ENCODE results near the gene KRTAP10-3.

Gene KRTAP10-3

DNA sequence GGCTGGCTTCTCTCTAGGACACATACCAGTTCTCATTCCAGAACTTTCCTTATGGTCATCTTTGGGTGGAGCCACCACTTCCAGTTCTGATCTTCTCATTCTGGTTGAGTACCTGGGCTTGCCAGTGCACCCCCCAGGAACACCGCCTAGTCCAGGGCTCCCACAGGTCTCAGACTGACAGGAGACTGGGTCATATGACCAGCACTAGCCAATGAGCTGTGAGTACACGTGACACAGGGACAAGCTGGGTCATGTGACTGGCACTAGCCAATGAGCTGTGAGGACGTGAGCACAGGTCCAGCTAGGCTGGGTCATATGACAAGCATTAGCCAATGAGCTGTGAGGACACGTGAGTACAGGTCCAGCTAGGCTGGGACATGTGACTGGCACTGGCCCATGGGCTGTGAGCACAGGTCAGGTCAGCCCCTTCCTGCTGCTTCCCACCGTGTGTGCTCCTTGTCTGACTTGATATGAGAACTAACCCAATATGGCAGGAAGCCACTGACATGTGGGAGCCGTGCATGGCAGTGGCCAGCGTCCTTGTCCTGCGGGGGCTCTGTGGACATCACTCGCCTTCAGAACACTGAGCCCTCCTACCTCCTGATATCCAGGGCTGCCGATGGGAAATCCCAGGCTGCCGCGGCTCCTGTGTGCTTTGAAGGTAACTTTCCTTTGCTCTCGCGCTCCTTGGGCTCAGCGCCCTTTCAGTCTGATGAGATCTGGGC is 41.3 kb downstream of the KRTAP10-3 start:
- no peak overlapping the region for H3K9ac ChIP-seq (ENCODE audit: low read depth, low read length)
- no peak overlapping the region for H3K4me3 ChIP-seq (ENCODE audit: low read depth, low read length)

DNA sequence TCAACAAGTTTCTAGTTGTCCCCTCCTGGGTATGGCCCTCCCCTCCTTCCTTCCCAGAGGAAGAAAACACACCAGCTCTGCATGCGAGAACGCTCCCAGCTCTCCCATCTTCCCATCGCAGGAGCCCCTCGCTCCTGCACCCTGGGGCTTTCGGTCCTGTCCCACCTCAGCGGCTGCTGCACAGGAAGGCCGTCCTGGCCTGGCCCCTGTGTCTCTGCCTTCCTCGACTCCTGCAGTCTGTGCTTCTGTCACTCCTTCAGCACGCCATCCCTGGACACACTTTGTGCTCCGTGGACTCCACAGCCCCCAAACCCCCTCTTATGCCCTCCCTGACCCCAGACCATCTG is 41.8 kb downstream of the KRTAP10-3 start:
- Histone ChIP-seq H3K27me3 (ENCODE audit: control insufficient read depth, insufficient read depth, low read length) (no peaks in the 10 kb centered on the region), H3K9ac (ENCODE audit: low read depth, low read length) (no peak overlapping the region), H3K4me1 (ENCODE audit: control insufficient read depth, insufficient read depth, low read length) (no peaks in the 10 kb centered on the region), H3K27ac (ENCODE audit: low read depth, low read length) (no peak overlapping the region), H3K4me3 (ENCODE audit: low read depth, low read length) (no peak overlapping the region), H3K9me3 (ENCODE audit: control insufficient read depth, insufficient read depth, low read length) (no peaks in the 10 kb centered on the region), H3K36me3 (ENCODE audit: control insufficient read depth, insufficient read depth, low read length) (no peaks in the 10 kb centered on the region)

More for the DNA sequence above, 41.3 kb downstream of the KRTAP10-3 start:
- Histone ChIP-seq H3K27me3 (ENCODE audit: control insufficient read depth, insufficient read depth, low read length) (no peaks in the 10 kb centered on the region), H3K4me1 (ENCODE audit: control insufficient read depth, insufficient read depth, low read length) (no peaks in the 10 kb centered on the region), H3K9me3 (ENCODE audit: control insufficient read depth, insufficient read depth, low read length) (no peaks in the 10 kb centered on the region), H3K36me3 (ENCODE audit: control insufficient read depth, insufficient read depth, low read length) (no peaks in the 10 kb centered on the region), H3K27ac (ENCODE audit: low read depth, low read length) (no peak overlapping the region)

DNA sequence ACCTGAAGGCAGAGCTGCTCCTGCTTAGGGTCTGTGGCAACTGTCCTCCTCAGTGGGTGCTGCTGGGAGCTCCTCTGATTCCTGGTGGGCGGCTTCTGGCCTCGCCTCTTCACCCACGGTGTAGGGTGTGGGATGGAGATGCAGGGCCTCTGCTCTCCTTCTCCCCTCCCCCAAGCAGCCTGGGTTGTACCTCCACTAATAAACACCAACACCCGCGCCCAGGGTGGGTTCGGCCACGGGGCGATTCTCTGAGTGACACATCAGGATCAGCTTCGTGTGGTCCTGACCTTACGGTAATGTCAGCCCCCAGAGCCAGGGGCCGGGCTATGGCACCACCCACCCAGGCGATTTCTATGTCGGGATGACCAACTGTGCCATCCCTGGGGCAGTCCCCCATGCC is 42.3 kb downstream of the KRTAP10-3 start:
- H3K4me3 ChIP-seq (ENCODE audit: low read depth, low read length) = no peak overlapping the region
- H3K27ac ChIP-seq (ENCODE audit: low read depth, low read length) = no peak overlapping the region
- H3K4me1 ChIP-seq (ENCODE audit: control insufficient read depth, insufficient read depth, low read length) = no peaks in the 10 kb centered on the region
- H3K27me3 ChIP-seq (ENCODE audit: control insufficient read depth, insufficient read depth, low read length) = no peaks in the 10 kb centered on the region
- no peak overlapping the region for H3K9ac ChIP-seq (ENCODE audit: low read depth, low read length)
- no peaks in the 10 kb centered on the region for H3K36me3 ChIP-seq (ENCODE audit: control insufficient read depth, insufficient read depth, low read length)
- no peaks in the 10 kb centered on the region for H3K9me3 ChIP-seq (ENCODE audit: control insufficient read depth, insufficient read depth, low read length)

DNA sequence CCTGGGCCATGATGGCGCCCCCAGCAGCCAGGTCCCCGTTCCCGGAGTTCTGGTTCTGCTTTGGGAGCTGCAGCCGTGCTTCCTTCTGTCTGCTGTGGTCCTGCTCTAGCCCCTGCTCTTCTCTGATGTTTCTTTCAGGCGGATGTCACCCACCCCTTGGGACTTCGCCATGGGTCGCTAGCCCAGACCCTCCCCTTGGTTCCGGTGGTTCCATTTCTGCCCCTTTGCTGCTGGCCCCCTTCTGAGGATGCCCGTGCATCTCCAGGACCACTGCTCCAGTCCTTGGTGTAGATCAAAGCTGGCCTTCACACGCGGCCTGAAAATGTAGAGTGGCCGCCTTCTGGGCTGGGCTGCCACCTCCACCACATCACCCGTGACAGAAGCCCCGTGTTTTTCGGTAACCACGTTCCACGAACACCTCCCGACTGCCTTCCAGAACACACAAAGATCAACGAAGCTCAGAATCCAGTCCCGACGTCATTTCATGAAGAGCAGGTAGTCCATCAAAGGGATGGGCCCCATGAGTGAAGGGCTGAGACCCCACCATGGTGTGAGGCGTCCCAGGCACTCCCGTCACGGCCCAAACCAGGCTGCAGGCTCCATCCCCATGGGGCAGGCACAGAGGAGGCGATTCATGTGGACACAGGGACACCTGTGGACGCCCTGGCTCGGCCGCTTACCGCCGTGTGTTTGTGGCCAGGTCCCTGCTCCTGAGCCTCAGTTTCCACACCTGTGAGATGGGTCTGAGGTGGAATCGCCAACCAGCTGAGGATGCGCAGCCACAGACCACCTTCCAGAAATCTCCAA is 43.0 kb downstream of the KRTAP10-3 start:
- Histone ChIP-seq H3K9me3 (ENCODE audit: control insufficient read depth, insufficient read depth, low read length) (no peaks in the 10 kb centered on the region), H3K36me3 (ENCODE audit: control insufficient read depth, insufficient read depth, low read length) (no peaks in the 10 kb centered on the region), H3K4me1 (ENCODE audit: control insufficient read depth, insufficient read depth, low read length) (no peaks in the 10 kb centered on the region)

DNA sequence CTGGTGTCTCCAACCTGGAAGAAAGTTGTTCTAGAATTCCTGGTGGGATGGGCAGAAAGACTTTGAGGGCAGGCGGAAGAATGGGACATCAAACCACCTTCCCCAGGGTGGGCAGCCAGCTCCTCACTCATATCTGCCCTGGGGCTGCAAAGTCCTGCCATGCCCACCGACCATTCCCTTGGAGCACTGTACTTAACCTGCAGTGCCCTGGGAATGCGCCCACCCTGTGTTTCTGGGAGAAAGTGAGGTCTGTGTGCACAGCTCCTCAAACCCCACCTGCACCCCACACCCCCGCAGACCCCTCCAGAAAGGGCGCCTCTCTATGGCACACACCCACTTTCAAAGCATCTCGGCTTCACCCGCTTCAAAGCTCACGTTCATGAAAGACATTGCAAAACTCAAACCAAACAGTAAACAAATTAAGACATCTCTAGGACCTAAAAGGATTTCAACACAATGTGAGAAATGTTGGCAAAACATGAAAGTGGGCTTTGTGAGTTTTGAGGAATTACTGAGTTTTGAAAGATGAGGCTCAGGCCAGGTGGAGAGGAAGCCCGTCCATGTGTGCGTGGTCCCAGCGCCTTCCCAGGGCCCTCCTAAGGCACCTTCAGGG is 43.7 kb downstream of the KRTAP10-3 start:
- Histone ChIP-seq H3K4me1 (ENCODE audit: control insufficient read depth, insufficient read depth, low read length) (no peaks in the 10 kb centered on the region), H3K4me3 (ENCODE audit: low read depth, low read length) (no peak overlapping the region), H3K9me3 (ENCODE audit: control insufficient read depth, insufficient read depth, low read length) (no peaks in the 10 kb centered on the region), H3K27ac (ENCODE audit: low read depth, low read length) (no peak overlapping the region), H3K27me3 (ENCODE audit: control insufficient read depth, insufficient read depth, low read length) (no peaks in the 10 kb centered on the region), H3K36me3 (ENCODE audit: control insufficient read depth, insufficient read depth, low read length) (no peaks in the 10 kb centered on the region), H3K9ac (ENCODE audit: low read depth, low read length) (no peak overlapping the region)

More for the DNA sequence above, 43.0 kb downstream of the KRTAP10-3 start:
- Histone ChIP-seq H3K4me3 (ENCODE audit: low read depth, low read length) (no peak overlapping the region), H3K27me3 (ENCODE audit: control insufficient read depth, insufficient read depth, low read length) (no peaks in the 10 kb centered on the region), H3K27ac (ENCODE audit: low read depth, low read length) (no peak overlapping the region), H3K9ac (ENCODE audit: low read depth, low read length) (no peak overlapping the region)

DNA sequence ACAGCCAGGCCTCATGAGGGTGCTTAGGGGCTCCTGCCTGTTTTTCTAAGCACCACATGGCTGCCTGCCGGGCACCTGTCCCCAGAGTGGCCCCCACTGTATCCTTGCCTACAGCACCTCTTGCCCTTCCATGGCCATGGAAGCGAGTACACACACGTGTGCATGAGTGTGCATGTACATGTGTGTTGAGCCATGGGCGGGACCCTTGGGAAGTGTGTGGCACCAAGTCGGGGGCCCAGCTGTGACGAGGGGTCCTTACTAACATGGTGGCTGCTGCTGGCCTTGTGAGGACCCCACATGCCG is 44.4 kb downstream of the KRTAP10-3 start:
- Histone ChIP-seq H3K4me1 (ENCODE audit: control insufficient read depth, insufficient read depth, low read length) (no peaks in the 10 kb centered on the region), H3K27ac (ENCODE audit: low read depth, low read length) (no peak overlapping the region), H3K27me3 (ENCODE audit: control insufficient read depth, insufficient read depth, low read length) (no peaks in the 10 kb centered on the region), H3K9me3 (ENCODE audit: control insufficient read depth, insufficient read depth, low read length) (no peaks in the 10 kb centered on the region), H3K9ac (ENCODE audit: low read depth, low read length) (no peak overlapping the region), H3K4me3 (ENCODE audit: low read depth, low read length) (no peak overlapping the region), H3K36me3 (ENCODE audit: control insufficient read depth, insufficient read depth, low read length) (no peaks in the 10 kb centered on the region)

DNA sequence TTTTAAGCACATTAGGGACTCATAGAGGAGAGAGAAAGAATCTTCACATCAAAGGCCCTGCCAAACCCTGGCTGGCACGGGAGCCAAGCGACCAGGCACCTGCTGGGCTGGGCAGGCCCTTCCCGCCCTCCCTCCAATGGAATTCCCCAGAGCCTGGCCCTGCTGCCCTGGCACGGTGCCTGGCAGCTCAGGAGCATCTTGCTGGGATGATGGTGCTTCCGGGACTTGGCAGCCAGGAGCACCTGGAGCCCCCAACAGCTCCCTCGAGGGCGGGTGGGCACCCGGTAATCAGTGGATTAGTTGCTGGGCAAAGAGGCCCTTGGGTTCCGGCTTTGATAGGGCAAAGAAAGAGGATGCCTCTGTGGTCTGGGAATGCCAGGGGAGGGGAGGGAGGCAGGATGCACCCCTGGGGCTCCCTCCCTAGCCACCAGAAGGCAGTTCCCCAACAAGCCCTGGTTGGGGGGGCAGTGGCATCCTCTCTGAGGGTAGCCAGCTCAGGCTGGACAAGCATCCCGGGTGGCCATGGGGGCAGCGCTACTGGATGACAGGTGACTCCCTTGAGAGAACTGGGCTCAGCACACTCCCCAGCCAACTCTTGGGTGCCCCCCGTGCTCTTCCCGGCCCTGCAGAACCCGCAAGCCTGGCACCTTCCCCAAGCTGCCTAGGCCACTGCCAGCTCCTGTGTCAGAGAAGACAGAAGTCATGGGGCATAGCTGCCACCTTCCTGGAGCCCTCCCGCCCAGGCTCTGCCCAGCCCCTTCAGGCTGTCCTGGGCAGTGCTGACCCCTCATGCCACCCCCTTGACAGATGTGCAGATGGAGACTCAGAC is 45.0 kb downstream of the KRTAP10-3 start:
- H3K36me3 ChIP-seq (ENCODE audit: control insufficient read depth, insufficient read depth, low read length) = no peaks in the 10 kb centered on the region
- no peaks in the 10 kb centered on the region for H3K4me1 ChIP-seq (ENCODE audit: control insufficient read depth, insufficient read depth, low read length)
- no peaks in the 10 kb centered on the region for H3K9me3 ChIP-seq (ENCODE audit: control insufficient read depth, insufficient read depth, low read length)
- H3K27me3 ChIP-seq (ENCODE audit: control insufficient read depth, insufficient read depth, low read length) = no peaks in the 10 kb centered on the region
- no peak overlapping the region for H3K4me3 ChIP-seq (ENCODE audit: low read depth, low read length)
- no peak overlapping the region for H3K27ac ChIP-seq (ENCODE audit: low read depth, low read length)
- no peak overlapping the region for H3K9ac ChIP-seq (ENCODE audit: low read depth, low read length)

DNA sequence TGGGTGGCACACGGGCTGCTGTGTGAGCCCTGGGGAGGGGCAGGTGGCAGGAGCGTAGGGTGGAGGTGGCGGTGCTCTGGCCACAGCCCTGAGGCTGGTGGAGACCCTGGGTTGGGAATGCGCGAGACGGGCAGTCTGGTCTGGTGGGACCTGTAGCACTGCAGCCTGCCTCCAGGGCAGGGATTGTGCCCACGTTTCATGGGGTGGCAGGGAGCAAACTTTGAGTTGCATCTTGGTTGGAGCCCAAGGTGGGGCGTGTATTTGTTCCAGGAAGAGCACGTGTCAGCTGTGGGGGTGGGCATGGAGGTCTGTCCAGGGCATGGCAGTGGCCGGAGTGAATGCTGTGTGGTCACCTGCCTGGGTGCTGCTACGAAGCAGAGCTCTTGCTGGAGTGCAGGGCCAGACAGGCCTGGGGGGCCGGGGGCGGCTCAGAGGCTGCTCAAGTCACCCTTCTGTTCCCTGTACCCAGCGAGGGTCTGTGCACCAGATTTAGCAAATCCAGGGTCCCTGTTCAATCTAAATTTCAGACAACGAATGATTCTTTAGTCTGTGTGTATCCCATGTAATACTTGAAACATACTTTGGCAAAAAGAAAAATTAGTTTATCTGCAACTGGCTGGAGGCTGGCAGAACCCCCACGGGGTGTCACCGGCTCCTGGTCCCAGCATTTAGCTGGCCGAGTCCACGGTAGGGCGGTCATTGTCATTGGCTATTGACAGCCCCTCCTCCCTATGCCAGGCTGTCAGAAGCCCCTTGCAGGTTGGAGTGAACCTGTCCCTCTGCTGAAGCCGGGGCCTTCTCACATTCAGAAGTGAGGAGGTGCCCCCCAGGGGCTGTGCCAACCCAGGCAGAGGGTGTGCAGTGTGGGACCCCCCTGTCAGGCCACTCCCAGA is 45.9 kb downstream of the KRTAP10-3 start:
- Histone ChIP-seq H3K27ac (ENCODE audit: low read depth, low read length) (no peak overlapping the region), H3K4me1 (ENCODE audit: control insufficient read depth, insufficient read depth, low read length) (no peaks in the 10 kb centered on the region), H3K9ac (ENCODE audit: low read depth, low read length) (no peak overlapping the region), H3K4me3 (ENCODE audit: low read depth, low read length) (no peak overlapping the region), H3K9me3 (ENCODE audit: control insufficient read depth, insufficient read depth, low read length) (no peaks in the 10 kb centered on the region), H3K27me3 (ENCODE audit: control insufficient read depth, insufficient read depth, low read length) (no peaks in the 10 kb centered on the region), H3K36me3 (ENCODE audit: control insufficient read depth, insufficient read depth, low read length) (no peaks in the 10 kb centered on the region)

DNA sequence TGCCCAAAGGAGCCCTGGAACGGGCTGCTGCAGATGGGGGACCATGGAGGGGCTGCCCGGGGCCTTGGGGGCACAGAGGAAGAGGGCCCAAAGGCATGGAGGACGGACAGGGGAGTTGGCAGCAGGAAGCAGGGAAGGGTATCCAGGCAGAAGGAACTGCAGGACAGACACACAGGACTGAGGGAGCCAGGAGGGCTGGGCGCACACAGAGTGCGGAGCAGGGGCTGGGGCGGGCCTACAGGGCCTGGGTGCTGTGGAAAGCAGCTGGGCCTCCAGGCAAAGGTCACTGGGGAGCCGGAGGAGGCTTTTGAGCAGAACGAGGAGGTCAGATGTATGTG is 46.7 kb downstream of the KRTAP10-3 start:
- Histone ChIP-seq H3K36me3 (ENCODE audit: control insufficient read depth, insufficient read depth, low read length) (no peaks in the 10 kb centered on the region), H3K4me1 (ENCODE audit: control insufficient read depth, insufficient read depth, low read length) (no peaks in the 10 kb centered on the region), H3K27ac (ENCODE audit: low read depth, low read length) (no peak overlapping the region), H3K27me3 (ENCODE audit: control insufficient read depth, insufficient read depth, low read length) (no peaks in the 10 kb centered on the region), H3K4me3 (ENCODE audit: low read depth, low read length) (no peak overlapping the region), H3K9ac (ENCODE audit: low read depth, low read length) (no peak overlapping the region), H3K9me3 (ENCODE audit: control insufficient read depth, insufficient read depth, low read length) (no peaks in the 10 kb centered on the region)

DNA sequence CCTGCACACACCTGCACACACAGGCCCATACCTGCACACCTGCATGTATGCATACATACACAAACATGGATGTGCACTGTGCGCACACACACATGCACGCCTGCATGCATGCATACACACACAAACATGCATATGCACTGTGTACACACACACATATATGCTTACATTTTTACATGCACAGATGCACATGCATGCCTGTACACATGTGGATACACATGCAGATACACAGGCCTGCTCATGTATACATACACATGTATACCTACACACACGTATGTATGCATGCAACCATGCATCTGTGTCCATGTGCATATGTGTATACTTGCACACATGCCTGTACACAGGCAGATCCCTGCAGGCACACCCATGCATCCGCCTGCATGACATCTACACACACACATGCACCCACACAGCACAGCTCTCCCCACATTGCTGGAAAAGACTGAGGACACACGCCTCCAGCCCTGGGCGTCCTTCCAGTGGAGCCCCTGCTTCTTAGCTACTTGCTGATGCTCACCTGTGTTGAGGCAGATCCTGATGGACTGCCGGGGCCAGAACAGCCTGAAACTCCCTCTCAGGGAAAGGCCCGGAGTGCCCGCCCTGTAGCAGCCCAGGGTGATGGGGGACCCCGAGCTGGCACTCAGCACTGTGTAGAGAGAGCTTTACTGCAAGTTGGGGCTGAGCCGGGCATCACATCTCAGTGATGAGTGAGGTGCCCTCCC is 47.2 kb downstream of the KRTAP10-3 start:
- Histone ChIP-seq H3K27ac (ENCODE audit: low read depth, low read length) (no peak overlapping the region), H3K27me3 (ENCODE audit: control insufficient read depth, insufficient read depth, low read length) (no peaks in the 10 kb centered on the region), H3K4me1 (ENCODE audit: control insufficient read depth, insufficient read depth, low read length) (no peaks in the 10 kb centered on the region), H3K4me3 (ENCODE audit: low read depth, low read length) (no peak overlapping the region), H3K9ac (ENCODE audit: low read depth, low read length) (no peak overlapping the region), H3K9me3 (ENCODE audit: control insufficient read depth, insufficient read depth, low read length) (no peaks in the 10 kb centered on the region), H3K36me3 (ENCODE audit: control insufficient read depth, insufficient read depth, low read length) (no peaks in the 10 kb centered on the region)
